ENCODE results near the gene CSF1R. TPM values are rescaled to one million over a fixed set of nuclear protein-coding genes. Genes with fewer than 3 reads are reported as not detected.
A peak's percentile ranks its signal among the peaks of the same experiment; 100 is the strongest.

Gene CSF1R
- total and polyA plus RNA-seq, 5 experiments from 2014 or later: 0.07 to 1.5 (median 0.82) TPM

DNA sequence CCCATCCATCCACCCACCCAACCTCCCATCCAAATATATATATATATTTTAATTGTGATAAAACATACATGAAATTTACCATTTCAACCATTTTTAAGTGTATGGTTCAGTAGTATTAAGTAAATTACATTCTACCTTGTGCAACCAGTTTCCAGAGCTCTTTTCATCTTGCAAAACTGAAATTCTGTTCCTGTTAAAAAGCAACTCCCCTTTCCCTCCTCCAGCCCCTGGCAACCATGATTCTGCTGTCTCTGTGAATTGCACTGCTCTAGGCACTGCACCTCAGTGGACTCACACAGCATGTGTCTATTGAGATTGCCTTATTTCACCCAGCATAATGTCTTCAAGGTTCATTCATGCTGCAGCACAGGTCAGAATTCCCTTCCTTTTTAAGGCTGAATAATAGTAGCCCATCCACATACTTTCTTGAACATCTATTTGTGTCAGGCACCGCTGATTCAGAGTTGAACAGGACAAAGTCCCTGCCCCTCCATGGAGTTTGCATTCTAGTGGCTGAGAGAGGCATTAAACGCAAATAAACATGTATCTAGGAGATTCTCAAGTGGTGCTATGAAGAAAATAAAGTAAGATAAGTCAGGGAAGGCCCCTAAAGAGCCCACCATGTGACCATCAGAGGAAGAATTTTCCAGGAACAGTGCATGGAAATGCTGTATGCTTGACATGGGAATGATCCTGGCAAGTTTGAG is 24.0 kb downstream of the CSF1R start:
- Mint-ChIP-seq H3K27me3 (peaks cover 0 to 3% (median 0%) of the 10 kb centered on the region in 5 donors), H3K9me3 (no peaks in the 10 kb centered on the region), H3K4me1 (peaks cover 0 to 12% (median 1%) of the 10 kb centered on the region in 4 donors), H3K27ac (no peak overlapping the region), H3K4me3 (no peak overlapping the region), H3K36me3 (no peaks in the 10 kb centered on the region)
- POLR2A ChIA-PET: no interaction called here
- no peak for DNase-seq
- ATAC-seq: no peak

DNA sequence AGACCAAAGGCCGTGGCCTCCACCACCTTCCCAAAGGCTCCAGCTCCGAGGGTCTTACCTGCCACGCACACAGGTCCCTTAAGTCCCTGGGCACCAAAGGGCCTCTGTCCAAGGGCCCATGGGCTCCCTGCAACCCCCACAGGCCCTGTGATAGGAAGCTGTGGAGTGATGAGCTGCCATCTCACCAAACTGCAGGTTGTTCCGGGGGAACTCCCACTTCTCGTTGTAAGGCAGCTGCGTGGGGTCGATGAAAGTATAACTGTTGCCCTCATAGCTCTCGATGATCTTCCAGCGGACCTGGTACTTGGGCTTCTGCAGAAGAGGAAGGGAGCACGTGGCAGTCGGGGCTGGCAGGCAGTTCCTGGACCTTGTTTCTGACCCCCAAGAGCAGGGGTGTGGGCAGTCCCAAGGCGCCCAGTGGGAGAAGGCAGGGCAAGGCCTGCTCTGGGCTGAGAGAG is 24.8 kb downstream of the CSF1R start:
- H3K27ac Mint-ChIP-seq: no peak overlapping the region
- no peaks in the 10 kb centered on the region for H3K36me3 Mint-ChIP-seq
- POLR2A ChIA-PET: no interaction called here
- peaks cover 0 to 6% (median under 1%) of the 10 kb centered on the region in 4 donors for H3K4me1 Mint-ChIP-seq
- no peak overlapping the region for H3K4me3 Mint-ChIP-seq
- DNase-seq (peak in 1 of 10 donors; percentile 42), ATAC-seq (no peak)
- H3K9me3 Mint-ChIP-seq: no peaks in the 10 kb centered on the region
- H3K27me3 Mint-ChIP-seq: no peaks in the 10 kb centered on the region

- Mint-ChIP-seq H3K4me1 (peaks cover 0 to 2% (median 0%) of the 10 kb centered on the region in 4 donors), H3K27me3 (no peaks in the 10 kb centered on the region), H3K4me3 (no peak overlapping the region), H3K36me3 (no peaks in the 10 kb centered on the region), H3K9me3 (no peaks in the 10 kb centered on the region), H3K27ac (no peak overlapping the region)
- ATAC-seq (no peak), DNase-seq (peak in 1 of 10 donors; percentile 35)
- POLR2A ChIA-PET: no interaction called here
Observed at GRCh38 chr5:150060471-150060870, 25.9 kb downstream of the CSF1R start.

GRCh38 chr5:150059623-150060022 is 26.7 kb downstream of the CSF1R start:
- H3K4me1 Mint-ChIP-seq: peaks cover 0 to 2% (median 0%) of the 10 kb centered on the region in 4 donors
- peak overlapping the region in 1 of 10 donors; percentile 56 for H3K4me3 Mint-ChIP-seq
- POLR2A ChIA-PET: no interaction called here
- H3K27ac Mint-ChIP-seq: peak overlapping the region in 1 of 10 donors; percentile 40
- H3K36me3 Mint-ChIP-seq: peaks cover 0 to under 1% (median 0%) of the 10 kb centered on the region in 3 donors
- H3K9me3 Mint-ChIP-seq: no peaks in the 10 kb centered on the region
- ATAC-seq (no peak), DNase-seq (no peak)
- H3K27me3 Mint-ChIP-seq: no peaks in the 10 kb centered on the region

DNA sequence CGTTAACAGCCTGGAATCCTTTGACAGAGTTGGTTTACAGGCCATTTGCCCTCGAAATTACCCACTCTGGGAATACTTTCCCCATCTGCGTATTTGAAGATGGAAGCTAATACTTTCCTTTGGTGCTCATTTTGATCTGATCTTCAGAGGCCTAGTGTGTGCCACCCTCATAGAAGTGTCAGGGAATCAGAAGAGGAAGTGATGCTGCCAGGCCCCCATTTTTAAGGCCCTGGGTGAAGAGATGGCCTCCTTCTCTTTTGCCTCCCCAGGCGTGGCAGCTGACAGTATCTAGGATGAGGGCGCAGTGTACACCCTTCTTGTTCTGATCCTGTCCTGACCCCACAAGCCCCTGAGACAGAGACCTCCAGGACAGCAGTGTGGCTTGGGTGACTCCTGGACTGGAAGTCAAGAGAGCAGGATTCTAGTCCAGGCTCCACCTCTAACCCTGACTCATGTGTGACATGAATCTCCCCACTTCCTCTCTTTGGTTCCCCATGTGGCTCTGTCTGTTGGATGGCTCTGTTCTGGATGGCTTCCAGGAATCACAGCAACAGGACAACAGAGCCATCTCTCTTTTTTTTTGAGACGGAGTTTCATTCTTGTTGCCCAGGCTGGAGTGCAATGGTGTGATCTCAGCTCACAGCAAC is 27.8 kb downstream of the CSF1R start:
- DNase-seq: no peak
- H3K27me3 Mint-ChIP-seq: no peaks in the 10 kb centered on the region

GRCh38 chr5:150057996-150058395 is 28.4 kb downstream of the CSF1R start:
- no peak overlapping the region for H3K4me3 Mint-ChIP-seq
- ATAC-seq: no peak

More for the DNA sequence above, 27.8 kb downstream of the CSF1R start:
- POLR2A ChIA-PET: no interaction called here
- H3K9me3 Mint-ChIP-seq: no peaks in the 10 kb centered on the region
- peaks cover 0 to 5% (median 0%) of the 10 kb centered on the region in 3 donors for H3K36me3 Mint-ChIP-seq
- no peak overlapping the region for H3K4me3 Mint-ChIP-seq
- no peak for ATAC-seq
- peak overlapping the region in 1 of 10 donors; percentile 65 for H3K27ac Mint-ChIP-seq
- peaks cover 0 to 2% (median 0%) of the 10 kb centered on the region in 4 donors for H3K4me1 Mint-ChIP-seq

DNA sequence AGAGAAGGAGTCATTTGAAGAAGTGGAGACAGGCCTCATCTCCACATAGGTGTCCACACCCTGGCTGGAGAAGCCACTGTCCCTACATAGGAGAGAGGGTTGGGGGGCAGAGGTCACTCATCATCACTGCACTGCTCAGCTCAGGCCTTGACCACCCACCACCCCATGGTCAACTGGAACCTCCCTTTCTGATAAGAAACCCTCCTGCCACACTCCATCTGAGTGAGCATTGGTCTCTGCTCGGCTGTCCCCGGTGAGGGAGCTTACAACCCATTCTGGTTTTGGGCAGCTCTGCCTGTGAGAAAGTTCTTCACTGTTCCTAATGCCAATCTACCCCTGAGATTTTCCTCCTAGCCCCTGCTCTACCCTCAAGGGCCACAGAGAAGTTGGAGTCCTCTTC is 28.8 kb downstream of the CSF1R start:
- H3K9me3 Mint-ChIP-seq: no peaks in the 10 kb centered on the region
- ATAC-seq: no peak
- peak overlapping the region in 4 of 10 donors; percentile 4 to 38 (median 29) for H3K27ac Mint-ChIP-seq
- no peak for DNase-seq
- H3K27me3 Mint-ChIP-seq: no peaks in the 10 kb centered on the region
- POLR2A ChIA-PET: no interaction called here
- H3K4me3 Mint-ChIP-seq: no peak overlapping the region
- H3K36me3 Mint-ChIP-seq: peaks cover 0 to 16% (median 5%) of the 10 kb centered on the region in 3 donors
- H3K4me1 Mint-ChIP-seq: peaks cover 0 to 2% (median 0%) of the 10 kb centered on the region in 4 donors

More at GRCh38 chr5:150057996-150058395, 28.4 kb downstream of the CSF1R start:
- peaks cover 0 to 2% (median 0%) of the 10 kb centered on the region in 4 donors for H3K4me1 Mint-ChIP-seq
- H3K9me3 Mint-ChIP-seq: no peaks in the 10 kb centered on the region
- peak overlapping the region in 2 of 10 donors; percentile 37 to 38 for H3K27ac Mint-ChIP-seq
- no peaks in the 10 kb centered on the region for H3K27me3 Mint-ChIP-seq
- peaks cover 0 to 11% (median 2%) of the 10 kb centered on the region in 3 donors for H3K36me3 Mint-ChIP-seq
- POLR2A ChIA-PET: no interaction called here
- no peak for DNase-seq

- no peak overlapping the region for H3K4me3 Mint-ChIP-seq
- peaks cover 0 to 21% (median 7%) of the 10 kb centered on the region in 3 donors for H3K36me3 Mint-ChIP-seq
- no peak for ATAC-seq
- peak overlapping the region in 1 of 10 donors; percentile 21 for H3K27ac Mint-ChIP-seq
- H3K4me1 Mint-ChIP-seq: peaks cover 0 to 2% (median 0%) of the 10 kb centered on the region in 4 donors
- H3K27me3 Mint-ChIP-seq: no peaks in the 10 kb centered on the region
- H3K9me3 Mint-ChIP-seq: no peaks in the 10 kb centered on the region
- POLR2A ChIA-PET: no interaction called here
- no peak for DNase-seq
Observed at GRCh38 chr5:150057052-150057451, 29.3 kb downstream of the CSF1R start.

- Mint-ChIP-seq H3K27ac (peak overlapping the region in 1 of 10 donors; percentile 21), H3K36me3 (peaks cover 0 to 31% (median 13%) of the 10 kb centered on the region in 3 donors)
Observed at GRCh38 chr5:150056075-150056443, 30.3 kb downstream of the CSF1R start.

GRCh38 chr5:150055326-150056074 is 30.9 kb downstream of the CSF1R start:
- H3K27me3 Mint-ChIP-seq: no peaks in the 10 kb centered on the region
- ATAC-seq (no peak), DNase-seq (no peak)
- H3K36me3 Mint-ChIP-seq: peaks cover 0 to 36% (median 17%) of the 10 kb centered on the region in 3 donors
- POLR2A ChIA-PET: no interaction called here
- H3K27ac Mint-ChIP-seq: peak overlapping the region in 4 of 10 donors; percentile 12 to 49 (median 27)
- H3K4me1 Mint-ChIP-seq: peaks cover 0 to 2% (median 0%) of the 10 kb centered on the region in 4 donors
- no peaks in the 10 kb centered on the region for H3K9me3 Mint-ChIP-seq
- H3K4me3 Mint-ChIP-seq: no peak overlapping the region

More at GRCh38 chr5:150056075-150056443, 30.3 kb downstream of the CSF1R start:
- ATAC-seq (no peak), DNase-seq (no peak)
- H3K4me3 Mint-ChIP-seq: no peak overlapping the region
- H3K27me3 Mint-ChIP-seq: no peaks in the 10 kb centered on the region
- POLR2A ChIA-PET: no interaction called here
- no peaks in the 10 kb centered on the region for H3K9me3 Mint-ChIP-seq
- peaks cover 0 to 2% (median 0%) of the 10 kb centered on the region in 4 donors for H3K4me1 Mint-ChIP-seq

GRCh38 chr5:150054569-150054968 is 31.8 kb downstream of the CSF1R start:
- H3K27ac Mint-ChIP-seq: peak overlapping the region in 1 of 10 donors; percentile 15

DNA sequence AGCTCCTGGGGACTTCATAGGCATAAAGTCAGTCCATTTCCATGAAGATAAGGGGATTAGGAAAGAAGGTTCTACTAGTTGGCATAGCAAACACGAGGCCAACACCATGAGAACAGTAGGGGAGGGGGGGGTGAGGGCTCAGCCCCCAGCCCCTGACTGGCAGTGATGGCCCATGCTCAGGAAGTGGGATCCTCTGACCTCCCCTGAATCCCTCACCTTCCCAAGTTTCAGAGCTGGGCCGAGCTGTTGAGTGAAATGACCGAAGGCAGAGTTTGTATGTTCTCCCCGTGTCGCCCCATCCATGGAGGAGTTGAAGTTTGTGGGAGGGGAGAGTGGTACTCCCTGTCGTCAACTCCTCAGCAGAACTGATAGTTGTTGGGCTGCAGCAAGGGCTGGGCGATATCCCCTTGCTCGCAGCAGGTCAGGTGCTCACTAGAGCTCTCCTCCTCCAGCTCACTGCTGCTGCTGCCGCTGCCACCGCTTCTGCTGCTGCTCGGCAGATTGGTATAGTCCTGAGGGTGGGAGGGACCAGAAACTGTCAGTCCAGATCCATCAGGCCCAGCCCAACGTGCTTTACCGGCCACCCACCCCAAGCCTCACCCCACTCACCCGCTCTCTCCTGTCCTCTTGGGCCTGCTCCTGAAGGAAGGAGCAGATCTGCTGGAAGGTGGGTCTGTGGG is 32.5 kb downstream of the CSF1R start:
- POLR2A ChIA-PET: no interaction called here
- no peaks in the 10 kb centered on the region for H3K9me3 Mint-ChIP-seq
- no peak for DNase-seq
- ATAC-seq: no peak
- peaks cover 0 to 52% (median 22%) of the 10 kb centered on the region in 3 donors for H3K36me3 Mint-ChIP-seq
- peak overlapping the region in 2 of 10 donors; percentile 6 to 15 for H3K27ac Mint-ChIP-seq
- H3K4me3 Mint-ChIP-seq: no peak overlapping the region
- no peaks in the 10 kb centered on the region for H3K27me3 Mint-ChIP-seq
- H3K4me1 Mint-ChIP-seq: peaks cover 0 to 4% (median 0%) of the 10 kb centered on the region in 4 donors

More at GRCh38 chr5:150054569-150054968, 31.8 kb downstream of the CSF1R start:
- H3K36me3 Mint-ChIP-seq: peaks cover 0 to 44% (median 17%) of the 10 kb centered on the region in 3 donors
- no peak for DNase-seq
- H3K9me3 Mint-ChIP-seq: no peaks in the 10 kb centered on the region
- H3K4me3 Mint-ChIP-seq: no peak overlapping the region
- ATAC-seq: no peak
- POLR2A ChIA-PET: interaction anchor here (0.7 kb wide), 1 partner anchor 16 kb away, joined by 6 read pairs; no protein-coding TSS in a partner anchor
- peaks cover 0 to 2% (median 0%) of the 10 kb centered on the region in 4 donors for H3K4me1 Mint-ChIP-seq
- no peaks in the 10 kb centered on the region for H3K27me3 Mint-ChIP-seq

Measured in naive thymus-derived CD8-positive, alpha-beta T cell (primary cell).